CD4-positive, alpha-beta T cell (primary cell): ENCODE results near the gene CBX4. TPM values are rescaled to one million over a fixed set of nuclear protein-coding genes. Genes with fewer than 3 reads are reported as not detected.

ENCODE experiments used
- ATAC-seq: fragments of 200-7000 bp; cut with Tn5 transposase; one replicate; pipeline ENCODE4 v1.10.0; 2022; ENCODE audit warnings: mild to moderate bottlenecking; ENCODE audit not compliant: poor library complexity
- CTCF ChIA-PET: fragments of 350-600 bp; sonication (Branson Sonifier 250); formaldehyde crosslinking; loops from one replicate; lab custom pipeline; 2021; ENCODE audit warnings: antibody characterized with exemption, inconsistent platforms; lab: Charles Lee
- POLR2A ChIA-PET: fragments of 350-600 bp; sonication (Branson Sonifier 250); formaldehyde crosslinking; loops from one replicate; lab custom pipeline; 2021; ENCODE audit warnings: antibody characterized with exemption, inconsistent platforms; lab: Charles Lee
- DNase-seq, 14 experiments: peaks; one replicate each; pipeline ENCODE4 v3.0.0-alpha.2; 2013 to 2020; ENCODE audit warnings: mixed read lengths in 2 of 14
- H3K27ac ChIP-seq, 2 donors: one replicate each; pipeline versions ENCODE4 v1.5.1 to v1.7.0; 2013; ENCODE audit warnings: low read length in 2 of 2, low read depth in 1 of 2, mild to moderate bottlenecking in 1 of 2
- H3K27me3 ChIP-seq, 2 experiments: 1 replicate in 1 of 2; 2 replicates in 1 of 2; pipeline versions ENCODE4 v1.6.1 to v1.7.0; 2013; ENCODE audit warnings: low read length in 2 of 2, control low read depth in 1 of 2, mild to moderate bottlenecking in 1 of 2, moderate library complexity in 1 of 2; ENCODE audit not compliant: insufficient read depth in 2 of 2, control insufficient read depth in 1 of 2
- H3K36me3 ChIP-seq: one replicate; pipeline ENCODE4 v1.6.1; 2013; ENCODE audit warnings: low read length, control low read depth; ENCODE audit not compliant: insufficient read depth
- H3K4me1 ChIP-seq: one replicate; pipeline ENCODE4 v1.6.1; 2013; ENCODE audit warnings: low read length, control low read depth; ENCODE audit not compliant: insufficient read depth
- H3K4me3 ChIP-seq: one replicate; pipeline ENCODE4 v1.5.1; 2013; ENCODE audit warnings: mild to moderate bottlenecking, low read length, moderate library complexity
- H3K9me3 ChIP-seq, 2 experiments: 1 replicate in 1 of 2; 2 replicates in 1 of 2; pipeline versions ENCODE4 v1.6.1 to v1.7.0; 2013; ENCODE audit warnings: low read length in 2 of 2, mild to moderate bottlenecking in 2 of 2, control low read depth in 1 of 2, moderate library complexity in 1 of 2; ENCODE audit not compliant: control insufficient read depth in 1 of 2, insufficient read depth in 1 of 2
- H3K27ac Mint-ChIP-seq: one replicate; pipeline ENCODE4 v1.8.0; 2020; ENCODE audit warnings: mixed read lengths
- H3K27me3 Mint-ChIP-seq: one replicate; pipeline ENCODE4 v1.8.0; 2021; ENCODE audit warnings: mixed read lengths
- H3K36me3 Mint-ChIP-seq: one replicate; pipeline ENCODE4 v1.8.0; 2021; ENCODE audit warnings: low read depth, mixed read lengths
- H3K4me1 Mint-ChIP-seq: one replicate; pipeline ENCODE4 v1.8.0; 2021; ENCODE audit warnings: low read depth, mixed read lengths
- H3K4me3 Mint-ChIP-seq: one replicate; pipeline ENCODE4 v1.8.0; 2020; ENCODE audit warnings: mild to moderate bottlenecking, mixed read lengths
- H3K9me3 Mint-ChIP-seq: one replicate; pipeline ENCODE4 v1.8.0; 2020; ENCODE audit warnings: mixed read lengths
- intact Hi-C, 2 experiments: fragments of 100-400 bp; cut with DNase I in 1 of 2; cut with micrococcal nuclease in 1 of 2; formaldehyde crosslinking; loops; one replicate each; pipeline versions ENCODE4 v1.15.1 to v1.9.0; 2023 to 2025; cut with DNase I, micrococcal nuclease
- total RNA-seq, 174 experiments: library from RNA in 2 of 174; stranded (reverse) in 2 of 174; gene quantifications; one replicate each; pipeline ENCODE4 v1.2.3 and lab custom pipeline; 2021 to 2026
- TF ChIP-seq, protein P1 (sequence below): fragments of 200-600 bp; IDR thresholded peaks from one replicate; pipeline ENCODE4 v1.8.0; 2022; ENCODE audit warnings: antibody characterized with exemption, mild to moderate bottlenecking

Gene CBX4
- total RNA-seq, 2 experiments from 2014 or later = 196 to 202 TPM

DNA sequence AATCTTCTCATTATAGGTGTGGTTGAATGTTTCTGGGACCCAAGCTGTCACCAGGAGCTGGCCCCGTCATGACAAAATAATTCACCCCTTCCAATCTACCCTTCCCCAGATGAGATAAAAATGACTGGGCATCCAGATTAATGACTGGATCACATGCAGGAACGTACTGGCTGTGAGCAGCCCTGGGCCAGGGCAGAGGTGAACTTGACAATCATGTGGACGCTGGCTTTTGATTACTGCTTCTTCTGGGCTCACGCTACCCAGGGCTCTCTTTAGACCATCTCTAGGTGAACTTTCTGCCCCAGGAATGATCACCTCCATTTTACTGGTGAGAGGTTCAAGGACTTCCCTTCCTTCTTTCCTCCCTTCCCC, 18.3 kb downstream of the CBX4 start:
- H3K4me1 ChIP-seq = peaks cover 2% of the 10 kb centered on the region
- no peak overlapping the region for H3K27ac ChIP-seq
- no peak overlapping the region for H3K4me3 ChIP-seq
- Mint-ChIP-seq H3K27ac (no peak overlapping the region), H3K4me1 (no peaks in the 10 kb centered on the region), H3K4me3 (no peak overlapping the region), H3K9me3 (no peaks in the 10 kb centered on the region), H3K36me3 (no peaks in the 10 kb centered on the region), H3K27me3 (peaks cover 36% of the 10 kb centered on the region)
- POLR2A ChIA-PET = no interaction called here
- peaks cover 0 to 5% of the 10 kb centered on the region in 2 experiments for H3K9me3 ChIP-seq
- no peaks in the 10 kb centered on the region for H3K36me3 ChIP-seq
- DNase-seq (no peak), ATAC-seq (no peak)
- TF ChIP-seq, protein P1, sequence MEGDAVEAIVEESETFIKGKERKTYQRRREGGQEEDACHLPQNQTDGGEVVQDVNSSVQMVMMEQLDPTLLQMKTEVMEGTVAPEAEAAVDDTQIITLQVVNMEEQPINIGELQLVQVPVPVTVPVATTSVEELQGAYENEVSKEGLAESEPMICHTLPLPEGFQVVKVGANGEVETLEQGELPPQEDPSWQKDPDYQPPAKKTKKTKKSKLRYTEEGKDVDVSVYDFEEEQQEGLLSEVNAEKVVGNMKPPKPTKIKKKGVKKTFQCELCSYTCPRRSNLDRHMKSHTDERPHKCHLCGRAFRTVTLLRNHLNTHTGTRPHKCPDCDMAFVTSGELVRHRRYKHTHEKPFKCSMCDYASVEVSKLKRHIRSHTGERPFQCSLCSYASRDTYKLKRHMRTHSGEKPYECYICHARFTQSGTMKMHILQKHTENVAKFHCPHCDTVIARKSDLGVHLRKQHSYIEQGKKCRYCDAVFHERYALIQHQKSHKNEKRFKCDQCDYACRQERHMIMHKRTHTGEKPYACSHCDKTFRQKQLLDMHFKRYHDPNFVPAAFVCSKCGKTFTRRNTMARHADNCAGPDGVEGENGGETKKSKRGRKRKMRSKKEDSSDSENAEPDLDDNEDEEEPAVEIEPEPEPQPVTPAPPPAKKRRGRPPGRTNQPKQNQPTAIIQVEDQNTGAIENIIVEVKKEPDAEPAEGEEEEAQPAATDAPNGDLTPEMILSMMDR = no peak
- CTCF ChIA-PET = no interaction called here
- intact Hi-C loops = no loop called here
- H3K27me3 ChIP-seq = peaks cover 10 to 12% of the 10 kb centered on the region in 2 experiments

DNA sequence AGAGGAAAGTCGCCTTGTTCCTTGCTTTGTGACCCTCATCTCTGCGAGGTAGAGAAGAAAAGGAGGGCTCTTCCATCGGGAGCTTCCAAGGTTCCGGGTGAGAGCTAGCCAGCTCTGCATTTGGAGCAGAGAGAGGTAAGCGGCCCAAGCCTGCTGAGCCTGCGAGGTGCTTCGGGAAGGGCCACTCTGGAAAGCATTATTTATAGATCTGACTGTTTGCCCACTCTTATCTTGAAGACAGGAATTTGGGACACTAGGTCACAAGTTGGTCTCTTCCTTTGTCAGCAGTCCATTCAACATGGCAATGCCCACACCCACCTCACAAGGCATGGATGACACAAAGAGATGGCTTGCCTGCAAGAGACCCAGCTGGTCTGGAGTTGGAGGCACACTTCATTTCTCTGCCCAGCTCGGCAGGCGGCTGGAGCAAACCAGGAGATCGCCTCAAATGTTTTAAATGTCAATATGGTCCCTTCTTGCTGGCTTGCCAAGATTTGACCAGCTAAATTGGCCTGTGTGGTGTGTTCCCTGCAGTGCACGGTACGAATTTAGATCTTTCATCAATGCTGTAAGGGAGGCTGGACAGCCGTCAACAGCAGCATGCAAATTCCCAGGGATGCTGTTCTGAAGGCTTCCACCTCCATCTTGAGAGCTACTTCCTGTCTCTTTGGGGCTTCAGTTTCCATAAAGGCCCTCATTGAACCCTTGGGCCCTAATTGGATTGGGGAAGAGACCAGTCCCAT, 19.5 kb downstream of the CBX4 start:
- intact Hi-C loops = no loop called here
- no peak overlapping the region for H3K27ac ChIP-seq
- no peaks in the 10 kb centered on the region for H3K9me3 Mint-ChIP-seq
- H3K4me1 Mint-ChIP-seq = no peaks in the 10 kb centered on the region
- CTCF ChIA-PET = interaction anchor here (2.5 to 3.5 kb wide), 2 partner anchors 20 to 31 kb away, joined by 5 to 11 read pairs; partner anchors contain the start of gene CBX4
- peaks cover 14 to 25% of the 10 kb centered on the region in 2 experiments for H3K27me3 ChIP-seq
- H3K4me3 ChIP-seq = no peak overlapping the region
- no peak for DNase-seq
- no peaks in the 10 kb centered on the region for H3K36me3 ChIP-seq
- no peaks in the 10 kb centered on the region for H3K36me3 Mint-ChIP-seq
- POLR2A ChIA-PET = interaction anchor here (0.6 to 1.3 kb wide), 3 partner anchors 8 to 20 kb away, joined by 3 to 5 read pairs (median 3); partner anchors contain the start of gene CBX4
- peaks cover 29% of the 10 kb centered on the region for H3K27me3 Mint-ChIP-seq
- no peak for ATAC-seq
- peaks cover 0 to 10% of the 10 kb centered on the region in 2 experiments for H3K9me3 ChIP-seq
- H3K4me3 Mint-ChIP-seq = no peak overlapping the region
- H3K4me1 ChIP-seq = peaks cover 9% of the 10 kb centered on the region
- TF ChIP-seq, protein P1 = no peak
- no peak overlapping the region for H3K27ac Mint-ChIP-seq

DNA sequence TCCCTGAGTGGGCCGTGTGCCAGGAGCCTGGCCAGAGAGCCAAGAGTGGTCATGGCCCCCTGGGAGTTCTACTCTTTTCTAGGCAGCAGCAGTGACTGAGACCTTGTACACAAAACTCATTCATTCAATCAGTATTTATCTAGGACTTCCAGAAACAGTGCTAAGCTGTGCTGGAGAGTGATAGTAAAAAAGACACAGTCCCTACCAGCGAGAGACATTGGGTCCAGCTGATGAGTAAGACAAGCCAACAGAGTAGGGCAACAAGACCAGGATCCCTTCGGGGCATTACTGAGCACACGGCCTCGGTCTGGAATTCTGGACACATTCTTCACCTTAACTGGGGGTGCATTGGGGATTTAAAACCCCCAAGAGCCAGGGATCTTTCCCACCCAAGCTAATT, 20.2 kb downstream of the CBX4 start:
- Histone ChIP-seq H3K27ac (no peak overlapping the region), H3K36me3 (no peaks in the 10 kb centered on the region), H3K4me1 (peaks cover 16% of the 10 kb centered on the region), H3K27me3 (peaks cover 20 to 31% of the 10 kb centered on the region in 2 experiments), H3K9me3 (peaks cover 0 to 15% of the 10 kb centered on the region in 2 experiments), H3K4me3 (no peak overlapping the region)
- DNase-seq (no peak), ATAC-seq (no peak)
- no peaks in the 10 kb centered on the region for H3K36me3 Mint-ChIP-seq
- TF ChIP-seq, protein P1 = no peak
- H3K9me3 Mint-ChIP-seq = no peaks in the 10 kb centered on the region
- H3K27me3 Mint-ChIP-seq = peaks cover 31% of the 10 kb centered on the region
- intact Hi-C loops = no loop called here
- ChIA-PET CTCF (interaction anchor here (1.0 to 3.5 kb wide), 3 partner anchors 20 to 73 kb away, joined by 3 to 11 read pairs (median 5); partner anchors contain the start of gene CBX4), POLR2A (interaction anchor here (1.2 to 2.7 kb wide), 3 partner anchors 15 to 20 kb away, joined by 3 to 14 read pairs (median 5); partner anchors contain the start of gene CBX4)
- H3K4me3 Mint-ChIP-seq = no peak overlapping the region
- H3K4me1 Mint-ChIP-seq = peaks cover 6% of the 10 kb centered on the region
- no peak overlapping the region for H3K27ac Mint-ChIP-seq
